ENCODE measurements around the gene SNTN.

DNA sequence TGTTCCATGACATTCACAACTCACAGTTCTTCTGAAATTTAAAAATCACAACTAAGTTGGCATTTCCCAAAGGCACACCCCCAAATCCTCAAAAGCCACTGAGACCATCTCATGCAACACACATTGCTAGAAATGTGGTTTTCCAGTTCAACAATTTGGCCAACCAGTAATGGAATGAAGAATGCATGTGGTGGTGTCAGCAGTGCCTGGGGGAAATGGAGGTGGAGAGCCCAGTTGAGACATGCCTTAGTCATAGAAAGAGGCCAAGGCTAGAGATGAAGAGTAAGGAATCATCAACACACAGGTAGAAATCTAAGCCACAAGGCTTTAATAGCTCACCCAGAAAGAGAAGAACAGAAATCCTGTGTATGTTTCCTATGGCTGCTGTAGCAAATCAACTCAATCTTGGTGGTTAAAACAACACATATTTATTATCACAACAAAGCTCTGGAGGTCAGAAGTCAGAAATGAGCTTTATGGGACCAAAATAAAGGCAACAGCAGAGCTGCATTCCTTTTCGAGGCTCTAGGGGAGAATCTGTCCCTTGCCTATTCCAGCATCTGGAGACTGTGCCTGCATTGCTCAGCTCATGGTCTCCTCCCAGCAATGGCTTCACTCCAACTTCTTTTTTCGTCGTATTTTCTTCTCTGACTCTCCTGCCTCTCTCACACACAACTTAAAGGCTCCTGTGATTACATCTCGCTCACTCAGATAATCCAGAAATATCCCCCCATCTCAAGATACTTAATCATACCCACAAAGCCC, 54.0 kb downstream of the SNTN start:
- TF ChIP-seq, protein P1, sequence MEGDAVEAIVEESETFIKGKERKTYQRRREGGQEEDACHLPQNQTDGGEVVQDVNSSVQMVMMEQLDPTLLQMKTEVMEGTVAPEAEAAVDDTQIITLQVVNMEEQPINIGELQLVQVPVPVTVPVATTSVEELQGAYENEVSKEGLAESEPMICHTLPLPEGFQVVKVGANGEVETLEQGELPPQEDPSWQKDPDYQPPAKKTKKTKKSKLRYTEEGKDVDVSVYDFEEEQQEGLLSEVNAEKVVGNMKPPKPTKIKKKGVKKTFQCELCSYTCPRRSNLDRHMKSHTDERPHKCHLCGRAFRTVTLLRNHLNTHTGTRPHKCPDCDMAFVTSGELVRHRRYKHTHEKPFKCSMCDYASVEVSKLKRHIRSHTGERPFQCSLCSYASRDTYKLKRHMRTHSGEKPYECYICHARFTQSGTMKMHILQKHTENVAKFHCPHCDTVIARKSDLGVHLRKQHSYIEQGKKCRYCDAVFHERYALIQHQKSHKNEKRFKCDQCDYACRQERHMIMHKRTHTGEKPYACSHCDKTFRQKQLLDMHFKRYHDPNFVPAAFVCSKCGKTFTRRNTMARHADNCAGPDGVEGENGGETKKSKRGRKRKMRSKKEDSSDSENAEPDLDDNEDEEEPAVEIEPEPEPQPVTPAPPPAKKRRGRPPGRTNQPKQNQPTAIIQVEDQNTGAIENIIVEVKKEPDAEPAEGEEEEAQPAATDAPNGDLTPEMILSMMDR (IDR thresholded peaks at IDR 0.05) = no peak
- TF ChIP-seq ZFX (IDR thresholded peaks at IDR 0.05; ENCODE audit: borderline replicate concordance) = no peak

Data from 22Rv1 (cell line).